ENCODE results near the gene CACNA1I.

The CACNA1I gene

DNA sequence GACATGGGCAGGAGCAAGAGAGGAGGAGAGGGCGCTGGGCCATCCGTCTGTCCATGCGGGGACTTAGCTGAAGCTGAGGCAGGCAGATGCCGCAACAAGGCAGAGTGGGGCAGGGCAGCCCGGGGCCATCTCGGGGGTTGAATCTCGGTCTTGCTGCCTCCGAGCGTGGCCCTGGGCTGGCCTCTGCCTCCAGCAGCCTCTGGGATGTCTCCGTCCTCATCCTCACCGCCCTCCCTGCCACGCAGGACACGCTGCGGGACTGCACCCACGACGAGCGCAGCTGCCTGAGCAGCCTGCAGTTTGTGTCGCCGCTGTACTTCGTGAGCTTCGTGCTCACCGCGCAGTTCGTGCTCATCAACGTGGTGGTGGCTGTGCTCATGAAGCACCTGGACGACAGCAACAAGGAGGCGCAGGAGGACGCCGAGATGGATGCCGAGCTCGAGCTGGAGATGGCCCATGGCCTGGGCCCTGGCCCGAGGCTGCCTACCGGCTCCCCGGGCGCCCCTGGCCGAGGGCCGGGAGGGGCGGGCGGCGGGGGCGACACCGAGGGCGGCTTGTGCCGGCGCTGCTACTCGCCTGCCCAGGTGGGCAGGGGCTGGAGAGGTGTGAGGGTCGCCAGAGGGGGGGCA is 108.4 kb downstream of the CACNA1I start:
- no peak for DNase-seq

DNA sequence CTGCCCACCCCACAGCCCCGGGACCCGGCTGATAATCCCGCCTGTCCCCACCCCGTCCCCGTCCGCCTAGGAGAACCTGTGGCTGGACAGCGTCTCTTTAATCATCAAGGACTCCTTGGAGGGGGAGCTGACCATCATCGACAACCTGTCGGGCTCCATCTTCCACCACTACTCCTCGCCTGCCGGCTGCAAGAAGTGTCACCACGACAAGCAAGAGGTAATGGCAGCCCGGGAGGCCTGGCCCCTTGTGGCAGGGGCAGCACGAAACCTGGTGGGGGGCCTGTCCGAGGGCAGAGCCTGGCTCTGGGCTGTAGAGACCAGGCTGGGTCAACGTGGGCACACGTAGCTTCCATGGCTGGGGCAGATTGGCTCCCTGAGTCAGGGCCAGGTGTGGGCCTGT is 109.1 kb downstream of the CACNA1I start:
- DNase-seq, result no peak

DNA sequence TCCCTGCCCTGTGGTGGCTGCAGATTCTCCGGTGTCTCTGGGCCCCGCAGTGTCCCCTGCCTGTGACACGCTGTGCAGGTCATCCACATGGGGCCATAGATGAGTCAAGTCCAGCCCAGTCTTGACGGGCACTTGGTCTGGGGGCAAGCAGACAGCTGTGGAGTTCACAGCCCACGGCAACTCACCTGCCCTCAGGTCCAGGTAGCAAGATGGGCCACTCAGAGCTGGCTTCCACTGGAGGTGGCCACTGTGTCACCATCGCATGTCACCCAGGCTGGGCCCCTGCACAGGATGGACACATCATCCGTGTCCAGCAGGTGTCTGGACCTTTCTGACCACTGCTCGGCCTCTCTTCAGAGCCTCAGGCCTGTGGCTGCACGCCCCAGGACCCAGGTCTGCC is 109.9 kb downstream of the CACNA1I start:
- DNase-seq, result no peak

DNA sequence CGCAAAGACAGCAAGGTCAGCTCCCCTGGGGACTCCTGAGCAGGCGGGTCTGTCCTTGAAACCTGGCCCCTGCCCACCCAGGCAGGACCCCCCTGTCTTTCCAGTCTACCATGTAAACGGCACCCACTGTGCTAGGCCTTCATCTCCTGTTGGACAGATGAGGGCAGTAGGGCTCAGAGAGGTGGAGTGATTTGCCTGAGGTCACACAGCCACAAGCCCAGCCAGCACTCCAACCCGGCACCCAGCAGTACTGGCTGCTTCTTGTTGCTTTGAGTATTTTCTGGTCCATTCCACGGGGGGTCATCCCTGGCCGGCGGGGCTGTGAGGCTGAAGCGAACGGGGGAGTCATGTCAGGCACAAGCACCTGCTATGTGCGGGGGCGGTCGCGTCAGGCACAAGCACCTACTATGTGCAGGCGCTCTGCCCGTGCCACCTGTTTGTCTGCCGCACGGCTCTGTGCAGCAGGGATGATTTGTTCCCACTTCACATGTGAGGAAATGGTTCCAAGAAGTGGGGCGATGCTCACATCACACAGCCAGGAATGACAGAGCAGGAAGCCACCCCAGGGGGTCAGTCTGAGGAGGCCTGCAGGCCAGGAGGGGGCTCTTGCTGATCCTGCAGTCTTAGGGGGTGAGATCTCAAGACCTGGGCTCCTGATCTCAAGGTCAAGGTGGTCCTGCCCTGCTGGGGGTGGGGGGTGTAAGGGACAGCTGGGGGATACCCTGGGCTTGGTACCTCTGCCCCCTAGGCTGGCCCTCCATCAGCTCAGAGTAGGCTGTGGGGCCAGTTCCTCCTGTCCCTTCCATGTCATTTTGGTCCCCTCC is 110.7 kb downstream of the CACNA1I start:
- DNase-seq, result no peak

DNA sequence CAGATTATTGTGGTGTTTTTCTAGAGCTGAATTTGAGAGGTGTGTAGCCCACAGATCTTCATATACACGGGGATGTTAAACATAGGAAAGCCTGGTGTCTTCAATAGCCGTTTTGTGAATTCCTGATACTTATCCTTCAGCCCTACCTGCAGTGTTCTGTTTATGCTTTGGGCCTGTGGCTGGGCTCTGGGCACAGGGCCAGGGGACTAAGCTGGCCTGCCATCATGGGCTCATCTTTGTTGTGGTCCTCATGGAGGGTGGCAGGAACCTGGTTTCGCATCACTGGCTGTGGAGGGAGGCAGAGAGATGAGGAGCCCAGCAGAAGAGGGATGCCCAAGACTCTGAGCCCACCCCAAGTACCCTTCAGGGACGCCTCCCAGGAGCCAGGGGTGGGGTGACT is 112.4 kb downstream of the CACNA1I start:
- DNase-seq, result no peak

DNA sequence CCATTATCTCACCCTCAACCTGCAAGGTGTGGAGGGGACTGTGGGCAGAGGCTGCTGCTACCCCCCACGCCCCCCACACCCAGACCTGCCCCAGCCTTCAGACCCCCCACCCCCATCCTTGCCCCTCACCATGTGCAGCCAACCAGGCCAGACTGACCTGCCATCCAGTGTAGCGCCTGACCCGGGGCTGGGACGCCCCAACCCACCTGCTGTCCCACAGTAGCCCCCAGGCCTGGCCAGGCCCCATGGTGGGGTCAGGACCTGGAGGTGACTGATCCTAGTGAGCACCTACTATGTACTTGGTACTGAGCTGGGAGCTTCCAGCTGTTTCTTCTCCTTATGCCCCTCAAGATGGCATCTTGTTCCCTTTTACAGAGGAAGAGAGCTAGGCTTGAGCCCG is 113.1 kb downstream of the CACNA1I start:
- no peak for DNase-seq

DNA sequence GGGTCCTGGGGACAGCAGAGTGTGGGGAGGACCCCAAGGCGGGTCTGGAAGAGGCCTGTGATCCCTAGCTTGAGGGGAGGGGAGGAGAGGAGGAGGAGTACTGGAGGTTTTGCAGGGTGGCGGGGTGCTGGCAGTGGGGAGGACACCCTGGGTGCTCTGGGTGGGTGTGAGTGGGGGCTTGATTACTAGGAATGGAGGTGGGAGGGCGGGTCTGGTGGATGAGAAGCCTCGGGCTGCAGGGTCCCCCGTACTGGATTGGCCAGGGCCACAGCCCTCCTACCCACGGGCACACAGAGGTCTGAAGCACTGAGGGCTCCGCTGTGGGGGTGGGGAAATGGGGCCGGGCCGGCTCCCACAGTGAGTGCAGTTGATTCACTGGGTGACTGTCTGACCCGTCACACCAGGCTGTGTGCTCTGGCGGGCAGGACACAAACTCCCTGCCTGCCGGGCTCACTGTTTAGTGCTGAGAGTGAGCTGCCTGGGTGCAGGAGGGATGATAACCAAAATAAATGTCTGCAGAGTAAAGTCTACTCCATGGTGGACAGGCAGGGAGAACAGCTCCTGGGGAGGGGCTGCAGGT is 114.2 kb downstream of the CACNA1I start:
- no peak for DNase-seq

DNA sequence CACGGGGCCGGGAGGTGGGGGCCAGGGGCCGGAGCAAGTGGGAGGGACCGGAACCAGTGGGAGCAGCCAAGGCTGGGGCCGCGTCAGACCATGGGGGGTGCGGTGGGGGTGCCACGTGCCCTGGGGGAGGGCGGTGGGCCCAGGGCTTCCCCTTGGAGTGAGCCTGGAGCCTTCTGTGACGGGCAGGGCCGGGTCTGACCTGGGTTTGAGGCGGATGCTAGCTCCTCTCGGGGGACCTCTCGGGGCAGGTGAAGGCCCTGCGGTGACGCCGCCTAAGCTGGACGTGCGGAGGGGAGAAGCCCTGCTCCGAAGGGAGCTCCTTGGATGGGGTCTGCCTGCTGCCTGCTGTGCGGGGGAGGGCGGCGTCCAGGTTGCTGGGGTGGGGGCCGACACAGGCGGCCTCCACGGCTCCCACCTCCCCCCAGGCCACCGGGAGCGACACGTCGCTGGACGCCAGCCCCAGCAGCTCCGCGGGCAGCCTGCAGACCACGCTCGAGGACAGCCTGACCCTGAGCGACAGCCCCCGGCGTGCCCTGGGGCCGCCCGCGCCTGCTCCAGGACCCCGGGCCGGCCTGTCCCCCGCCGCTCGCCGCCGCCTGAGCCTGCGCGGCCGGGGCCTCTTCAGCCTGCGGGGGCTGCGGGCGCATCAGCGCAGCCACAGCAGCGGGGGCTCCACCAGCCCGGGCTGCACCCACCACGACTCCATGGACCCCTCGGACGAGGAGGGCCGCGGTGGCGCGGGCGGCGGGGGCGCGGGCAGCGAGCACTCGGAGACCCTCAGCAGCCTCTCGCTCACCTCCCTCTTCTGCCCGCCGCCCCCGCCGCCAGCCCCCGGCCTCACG is 115.0 kb downstream of the CACNA1I start:
- no peak for DNase-seq

DNA sequence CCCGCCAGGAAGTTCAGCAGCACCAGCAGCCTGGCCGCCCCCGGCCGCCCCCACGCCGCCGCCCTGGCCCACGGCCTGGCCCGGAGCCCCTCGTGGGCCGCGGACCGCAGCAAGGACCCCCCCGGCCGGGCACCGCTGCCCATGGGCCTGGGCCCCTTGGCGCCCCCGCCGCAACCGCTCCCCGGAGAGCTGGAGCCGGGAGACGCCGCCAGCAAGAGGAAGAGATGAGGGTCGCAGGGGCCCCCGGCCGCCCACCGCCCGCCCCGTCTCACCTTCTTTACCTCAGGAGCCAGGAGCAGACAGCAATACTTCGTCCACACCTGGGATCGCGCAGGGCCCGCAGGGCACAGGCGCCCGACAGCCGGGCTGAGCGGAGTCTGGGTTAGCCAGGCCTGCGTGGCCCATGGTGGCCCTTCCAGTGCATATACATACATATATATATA is 115.6 kb downstream of the CACNA1I start:
- no peak for DNase-seq

DNA sequence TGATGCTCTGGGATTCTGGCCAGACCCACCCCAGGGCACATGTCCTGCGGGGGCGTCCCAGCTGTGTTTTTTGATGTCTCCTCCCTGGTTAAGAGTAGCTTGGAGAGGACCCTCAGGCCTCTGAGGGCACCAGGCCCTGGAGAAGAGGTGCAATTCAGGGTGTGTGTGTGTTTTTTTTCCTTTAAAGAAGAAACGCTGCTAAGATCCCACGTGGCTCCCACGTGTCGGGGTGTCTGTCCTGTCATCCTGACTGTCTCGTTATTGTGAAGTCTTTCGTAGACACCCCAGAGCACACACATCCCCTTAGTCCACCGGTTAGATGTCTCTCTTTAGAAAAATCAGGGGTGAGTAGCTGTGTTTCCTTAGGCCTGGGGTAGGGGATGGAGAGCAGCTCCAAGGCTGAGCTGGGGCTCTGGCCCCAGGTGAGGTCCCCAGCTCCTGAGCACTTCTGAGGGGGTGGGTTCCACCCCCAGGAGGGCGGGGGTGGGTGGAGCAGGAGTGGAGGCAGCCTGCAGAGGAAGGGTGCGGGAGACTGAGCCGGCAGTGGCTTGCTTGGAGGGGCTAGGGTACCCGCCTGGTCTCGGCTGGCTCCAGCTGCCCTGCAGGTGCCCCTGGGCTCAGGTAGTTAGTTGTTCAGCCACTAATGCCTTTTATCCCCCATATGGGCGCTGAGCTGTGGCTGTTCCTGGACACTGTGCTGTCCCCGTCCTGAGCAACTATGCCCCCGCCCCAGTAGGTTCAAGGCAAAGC is 116.4 kb downstream of the CACNA1I start:
- no peak for DNase-seq

DNA sequence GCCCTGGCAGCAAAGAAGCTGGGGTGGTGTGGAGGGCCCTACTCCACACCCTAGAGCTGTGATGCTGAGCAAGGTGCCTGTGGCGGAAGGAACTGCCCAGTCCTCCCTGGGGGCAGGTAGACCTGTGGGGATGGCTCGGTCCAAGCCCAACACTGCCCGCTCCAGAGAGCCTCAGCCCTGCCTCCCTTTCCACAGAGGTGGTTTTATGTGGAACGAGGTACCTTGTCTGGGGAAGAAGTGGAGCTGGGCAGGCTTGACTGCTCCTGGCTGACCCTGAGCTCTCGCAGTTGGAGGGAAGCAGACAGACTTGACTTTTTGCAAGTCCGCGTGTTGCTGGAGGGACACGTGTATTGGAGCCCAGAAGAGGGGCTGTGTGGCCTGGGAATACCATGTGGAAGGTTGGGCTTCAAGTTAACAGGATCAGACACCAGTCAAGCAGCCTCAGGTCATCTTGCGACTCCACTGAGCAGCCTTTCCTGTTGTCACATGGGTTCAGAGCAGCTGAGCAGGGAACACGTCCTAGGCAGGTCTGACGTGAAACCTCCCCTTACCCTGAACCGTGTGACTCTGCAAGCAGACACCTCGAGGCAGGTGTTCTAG is 117.7 kb downstream of the CACNA1I start:
- no peak for DNase-seq

DNA sequence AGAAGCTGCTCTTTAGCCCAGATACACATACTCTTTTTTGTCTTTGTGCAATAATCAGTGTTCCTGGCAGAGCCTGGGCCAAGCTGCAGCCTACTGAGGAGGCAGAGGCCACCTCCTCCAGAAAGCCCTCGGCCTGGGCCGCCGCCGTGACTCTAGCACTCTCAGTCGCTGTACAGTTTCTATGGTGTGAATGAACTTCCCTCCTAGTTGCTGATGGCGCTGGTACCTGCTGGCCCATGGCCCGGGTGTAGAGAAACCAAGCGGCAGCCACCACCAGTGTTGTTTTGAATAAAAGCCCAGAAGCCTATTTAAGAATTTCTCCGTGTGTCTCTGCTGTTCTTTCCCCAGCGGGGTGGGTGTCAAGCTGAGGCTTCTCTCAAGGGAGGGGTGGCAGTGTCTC is 118.9 kb downstream of the CACNA1I start:
- no peak for DNase-seq

DNA sequence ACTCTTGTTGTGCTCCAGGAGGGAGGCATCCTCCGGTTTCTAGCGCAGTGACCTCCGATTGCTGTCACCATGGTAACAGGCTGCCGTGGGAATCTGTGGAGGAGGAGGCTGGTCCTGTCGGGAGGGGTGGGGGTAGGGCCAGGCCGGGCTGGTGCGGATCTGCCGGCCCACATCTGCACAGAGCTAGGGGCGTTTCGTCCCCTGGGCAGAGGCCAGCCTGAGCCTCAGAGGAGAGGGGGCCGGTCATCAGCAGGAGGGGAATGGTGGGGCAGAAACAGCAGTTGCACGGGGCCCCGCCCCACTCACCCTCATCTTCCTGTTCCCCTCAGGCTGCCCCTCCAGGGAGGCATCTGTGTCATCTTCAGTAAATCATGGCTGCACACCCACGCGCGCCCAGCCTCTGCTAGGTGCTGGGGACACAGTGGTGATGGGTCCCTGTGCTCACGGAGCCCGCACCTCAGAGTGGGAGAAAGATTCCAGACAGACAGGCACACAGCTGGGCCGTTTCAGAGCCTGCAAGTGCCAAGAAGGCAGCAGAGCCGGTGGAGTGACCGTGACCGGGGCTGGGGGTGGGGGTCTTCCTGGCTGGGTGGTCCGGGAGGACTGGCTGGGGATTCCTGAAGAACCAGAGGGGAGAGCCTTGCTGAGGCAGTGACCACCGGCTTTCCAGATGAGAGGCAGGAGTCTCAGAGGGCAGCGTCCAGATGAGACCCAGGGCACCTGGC is 120.5 kb downstream of the CACNA1I start:
- DNase-seq, result no peak

DNA sequence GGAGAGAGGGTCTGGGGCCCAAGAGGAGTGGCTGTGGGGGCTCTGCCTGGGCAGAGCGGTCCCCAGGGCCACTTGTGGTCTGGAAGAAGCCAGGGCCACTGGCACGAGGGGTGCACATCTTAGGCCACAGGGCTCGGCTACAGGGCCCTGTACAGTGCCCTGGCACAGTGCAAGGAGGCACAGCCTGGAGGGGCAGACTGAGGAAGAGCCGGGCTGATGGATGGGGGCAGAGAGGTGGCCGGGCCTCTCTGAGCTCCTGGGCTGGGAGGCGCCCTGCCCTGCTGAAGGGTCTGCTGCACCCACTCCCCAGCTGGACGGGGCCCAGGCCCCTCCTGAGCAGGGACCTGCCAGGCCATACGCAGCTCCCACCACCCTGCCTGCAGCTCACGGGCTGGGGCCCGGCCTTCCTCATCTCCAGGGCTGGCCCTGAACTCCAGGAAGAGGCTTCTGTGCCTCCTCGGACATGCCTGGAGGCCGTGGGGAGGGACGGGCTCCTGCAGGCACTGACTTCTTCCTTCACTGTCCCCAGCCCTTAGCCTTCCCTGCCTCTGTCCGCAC is 123.5 kb downstream of the CACNA1I start:
- no peak for DNase-seq

DNA sequence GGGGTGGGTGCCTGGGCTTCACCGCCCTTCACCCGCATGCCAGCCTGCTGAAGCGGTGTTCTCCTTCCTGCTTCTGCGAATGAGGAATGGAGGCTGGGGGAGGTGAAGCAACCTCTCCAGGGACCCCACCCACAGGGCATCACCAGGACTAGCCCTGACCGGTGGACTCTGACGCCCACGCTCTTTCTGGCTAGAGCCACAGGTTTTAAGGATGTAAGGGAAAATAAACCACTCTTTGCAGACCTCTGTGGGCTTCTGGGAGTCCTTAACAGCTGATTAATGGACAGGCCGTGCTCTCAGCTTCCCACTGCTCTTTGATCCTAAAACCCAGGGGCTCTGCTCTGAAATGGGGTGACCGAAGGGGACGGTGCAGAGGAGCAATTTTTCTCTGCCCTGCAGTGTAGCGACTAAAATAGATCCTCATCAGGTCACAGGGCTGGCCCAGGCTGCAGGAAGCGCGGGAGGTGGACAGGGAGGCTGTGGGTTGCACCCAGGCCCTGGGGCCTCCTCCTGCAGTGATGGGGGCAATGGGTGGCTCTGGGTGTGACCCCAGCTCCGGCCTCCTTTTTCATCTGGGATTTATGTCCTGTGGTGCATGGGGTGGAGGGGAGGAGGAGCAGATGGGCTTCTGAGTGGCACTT is 127.4 kb downstream of the CACNA1I start:
- no peak for DNase-seq

DNA sequence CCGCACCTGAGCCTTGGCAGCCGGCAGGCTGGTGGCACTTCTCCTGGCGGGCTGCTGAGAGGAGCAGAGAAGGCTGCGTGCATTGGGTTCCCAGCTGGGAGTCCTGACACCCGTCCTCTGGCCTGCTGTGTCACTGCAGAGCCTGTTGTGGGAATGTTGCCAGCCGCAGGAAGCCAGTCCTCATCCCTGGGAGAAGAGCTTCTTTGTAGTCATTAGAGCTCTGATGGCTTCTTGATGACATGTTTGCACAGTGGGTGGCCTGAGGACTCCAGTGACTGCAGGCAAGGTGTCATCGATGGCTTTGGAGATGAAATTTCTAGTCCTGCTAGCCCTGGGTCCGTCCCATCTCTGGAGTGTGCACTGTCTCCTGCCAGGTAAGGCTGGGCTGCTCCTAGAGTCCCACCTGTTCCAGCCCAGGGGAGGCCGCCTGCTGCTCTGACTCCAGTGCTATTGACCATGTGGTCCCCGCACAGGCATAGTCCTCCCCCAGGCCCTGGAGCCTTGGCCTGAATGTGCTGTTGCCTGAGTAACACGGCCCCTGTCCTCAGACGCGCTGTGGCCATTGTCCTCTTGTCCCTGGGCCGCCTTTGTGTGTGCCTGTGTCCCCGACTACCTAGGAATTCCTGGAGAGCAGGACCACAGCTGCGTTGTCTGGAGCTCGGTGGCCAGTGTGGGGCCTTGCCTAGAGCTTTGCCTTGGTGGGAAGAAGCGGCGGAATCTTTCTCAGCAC is 129.2 kb downstream of the CACNA1I start:
- DNase-seq, result no peak

DNA sequence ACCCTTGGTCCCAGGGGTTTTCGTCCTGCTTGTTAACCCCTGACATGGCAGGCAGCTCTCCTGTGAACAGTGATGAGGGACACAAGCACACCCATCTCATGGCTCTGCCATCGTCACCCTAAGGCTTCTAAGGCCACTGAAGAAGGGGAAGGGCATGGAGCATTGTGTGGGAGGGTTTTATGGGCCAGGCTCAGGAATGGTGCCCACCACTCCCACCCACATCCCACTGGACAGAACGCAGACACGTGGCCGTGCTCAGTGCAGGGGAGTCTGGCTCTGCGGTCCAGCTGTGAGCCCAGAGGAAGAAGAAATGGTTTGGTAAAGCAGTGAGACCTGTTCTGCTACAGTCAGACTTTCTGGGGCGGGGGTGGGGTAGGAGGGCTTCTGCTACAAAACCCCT is 130.0 kb downstream of the CACNA1I start:
- no peak for DNase-seq

DNA sequence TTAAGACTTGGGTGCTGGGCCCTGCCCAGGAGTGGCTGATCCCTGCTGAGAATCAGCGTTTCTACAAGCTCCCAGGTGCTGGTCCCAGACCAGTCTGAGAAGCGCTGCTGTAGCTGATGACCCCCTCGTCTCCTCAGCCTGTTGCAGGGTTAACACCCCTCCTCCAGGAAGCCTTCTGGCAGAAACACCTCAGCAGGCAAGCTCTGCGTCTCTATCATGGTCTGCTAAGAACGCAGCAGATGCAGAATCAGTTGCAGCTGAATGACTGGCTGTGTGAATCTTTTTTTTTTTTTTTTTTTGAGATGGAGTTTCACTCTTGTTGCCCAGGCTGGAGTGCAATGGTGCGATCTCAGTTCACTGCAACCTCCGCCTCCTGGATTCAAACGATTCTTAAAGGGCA is 132.5 kb downstream of the CACNA1I start:
- no peak for DNase-seq

DNA sequence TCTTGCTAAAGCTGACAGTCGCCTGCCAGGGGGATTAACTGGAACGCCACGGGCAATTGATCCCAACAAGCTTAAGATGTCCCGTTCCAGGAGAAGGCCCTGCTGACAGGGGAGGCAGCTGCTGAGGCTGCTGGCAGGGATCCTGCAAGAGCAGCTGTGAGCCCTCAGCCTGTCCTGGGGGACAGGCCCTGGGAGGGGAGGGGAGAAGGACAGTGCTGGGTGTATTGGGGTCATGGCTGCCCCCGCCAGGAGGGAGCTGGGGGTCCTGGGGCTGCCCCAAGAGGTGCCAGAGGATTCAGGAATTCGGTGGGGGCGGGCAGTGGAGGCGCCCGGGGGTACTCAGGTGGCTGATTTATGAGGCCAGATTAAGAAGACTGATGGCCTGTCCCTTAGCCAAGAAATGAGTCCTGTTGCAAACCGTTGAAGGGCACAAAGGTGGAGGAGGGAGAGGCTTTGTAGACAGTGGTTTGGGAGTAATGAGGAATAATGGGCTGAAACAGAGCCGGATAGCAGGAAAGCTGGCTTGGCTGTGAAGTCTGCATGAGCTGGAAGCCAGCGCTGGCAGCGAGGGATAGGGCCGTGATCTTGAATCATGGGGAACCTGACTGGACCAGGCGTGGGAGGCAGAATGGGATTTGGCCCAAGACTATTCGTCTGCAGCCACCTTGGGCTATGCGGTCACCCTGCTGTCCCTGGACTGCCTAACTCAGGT is 133.5 kb downstream of the CACNA1I start:
- DNase-seq, result peak; percentile 74
